CD8-positive, alpha-beta memory T cell (primary cell): ENCODE measurements around the gene DOCK6. TPM values are rescaled to one million over a fixed set of nuclear protein-coding genes. Genes with fewer than 3 reads are reported as not detected.

Experiments used
- CTCF ChIA-PET: fragments of 350-600 bp; sonication (Branson Sonifier 250); formaldehyde crosslinking; loops from one replicate; lab custom pipeline; 2021; ENCODE audit warnings: antibody characterized with exemption; lab: Charles Lee
- POLR2A ChIA-PET: fragments of 350-600 bp; sonication (Branson Sonifier 250); formaldehyde crosslinking; loops from one replicate; lab custom pipeline; 2021; ENCODE audit warnings: antibody characterized with exemption; lab: Charles Lee
- DNase-seq, 5 donors: peaks; one replicate each; pipeline versions ENCODE4 v3.0.0 to v3.0.0-alpha.2; 2020 to 2022; ENCODE audit warnings: mixed read lengths in 1 of 5
- H3K27ac ChIP-seq: one replicate; pipeline ENCODE4 v1.7.0; 2013; ENCODE audit warnings: low read depth, mild to moderate bottlenecking, low read length, moderate library complexity
- H3K27me3 ChIP-seq: 2 replicates; pipeline ENCODE4 v1.7.0; 2013; ENCODE audit warnings: low read length, mild to moderate bottlenecking; ENCODE audit not compliant: insufficient read depth, poor library complexity, severe bottlenecking
- H3K36me3 ChIP-seq: 2 replicates; pipeline ENCODE4 v1.7.0; 2013; ENCODE audit warnings: mild to moderate bottlenecking, low read length, moderate library complexity; ENCODE audit not compliant: insufficient read depth
- H3K4me1 ChIP-seq: 2 replicates; pipeline ENCODE4 v1.7.0; 2013; ENCODE audit warnings: mild to moderate bottlenecking, low read length, moderate library complexity; ENCODE audit not compliant: insufficient read depth
- H3K4me3 ChIP-seq: 2 replicates; pipeline ENCODE4 v1.7.0; 2013; ENCODE audit warnings: mild to moderate bottlenecking, low read length
- H3K9me3 ChIP-seq: 2 replicates; pipeline ENCODE4 v1.7.0; 2013; ENCODE audit warnings: mild to moderate bottlenecking, low read length
- H3K27ac Mint-ChIP-seq, 8 donors: one replicate each; pipeline ENCODE4 v1.8.0; 2020 to 2021; ENCODE audit warnings: mixed read lengths in 8 of 8, mild to moderate bottlenecking in 6 of 8, inconsistent platforms in 3 of 8, moderate library complexity in 3 of 8
- H3K27me3 Mint-ChIP-seq, 2 donors: one replicate each; pipeline ENCODE4 v1.8.0; 2020 to 2021; ENCODE audit warnings: mixed read lengths in 2 of 2, mild to moderate bottlenecking in 1 of 2, moderate library complexity in 1 of 2
- H3K36me3 Mint-ChIP-seq, 3 donors: one replicate each; pipeline ENCODE4 v1.8.0; 2020 to 2021; ENCODE audit warnings: mixed read lengths in 3 of 3, inconsistent platforms in 1 of 3, mild to moderate bottlenecking in 1 of 3
- H3K4me1 Mint-ChIP-seq, 3 donors: one replicate each; pipeline ENCODE4 v1.8.0; 2020 to 2021; ENCODE audit warnings: mixed read lengths in 3 of 3, inconsistent platforms in 1 of 3, mild to moderate bottlenecking in 1 of 3
- H3K4me3 Mint-ChIP-seq, 7 donors: one replicate each; pipeline ENCODE4 v1.8.0; 2020 to 2021; ENCODE audit warnings: mixed read lengths in 7 of 7, mild to moderate bottlenecking in 6 of 7, moderate library complexity in 4 of 7, inconsistent platforms in 2 of 7
- H3K9me3 Mint-ChIP-seq, 5 donors: one replicate each; pipeline ENCODE4 v1.8.0; 2020 to 2022; ENCODE audit warnings: mixed read lengths in 5 of 5, mild to moderate bottlenecking in 3 of 5, moderate library complexity in 2 of 5, inconsistent platforms in 1 of 5
- polyA plus RNA-seq: library from polyadenylated mRNA; unstranded; fragments of 300-500 nt; fragmentation: Illumina TruSeq; gene quantifications from one replicate; pipeline ENCODE4 v1.2.3, GENCODE V29; 2021
- total RNA-seq, 2 experiments: library from RNA; stranded (reverse); gene quantifications; one replicate each; pipeline ENCODE4 v1.2.3, GENCODE V29; 2021

The DOCK6 gene
- total and polyA plus RNA-seq, 3 experiments from 2014 or later, result 0.71 to 3.5 (median 2.3) TPM

- H3K27ac Mint-ChIP-seq, result no peak overlapping the region
- ChIA-PET POLR2A (no interaction called here), CTCF (no interaction called here)
- DNase-seq, result no peak
- peaks cover 40 to 59% of the 10 kb centered on the region in 2 donors for H3K27me3 Mint-ChIP-seq
- peak overlapping the region in 5 of 7 donors; percentile 34 to 83 (median 50) for H3K4me3 Mint-ChIP-seq
- peaks cover 0 to 2% (median 0%) of the 10 kb centered on the region in 3 donors for H3K36me3 Mint-ChIP-seq
- Histone ChIP-seq H3K36me3 (no peaks in the 10 kb centered on the region), H3K4me1 (peaks cover 3% of the 10 kb centered on the region), H3K4me3 (no peak overlapping the region), H3K9me3 (no peaks in the 10 kb centered on the region), H3K27ac (no peak overlapping the region), H3K27me3 (peaks cover 10% of the 10 kb centered on the region)
- H3K4me1 Mint-ChIP-seq, result peaks cover 3 to 8% (median 4%) of the 10 kb centered on the region in 3 donors
- H3K9me3 Mint-ChIP-seq, result no peaks in the 10 kb centered on the region
These were observed 1.4 kb upstream of the DOCK6 start for GRCh38 chr19:11263726-11264125.

- H3K36me3 Mint-ChIP-seq, result peaks cover 0 to 2% (median 0%) of the 10 kb centered on the region in 3 donors
- peaks cover 3 to 7% (median 4%) of the 10 kb centered on the region in 3 donors for H3K4me1 Mint-ChIP-seq
- Histone ChIP-seq H3K4me3 (no peak overlapping the region), H3K4me1 (peaks cover 3% of the 10 kb centered on the region), H3K27me3 (peaks cover 10% of the 10 kb centered on the region), H3K36me3 (no peaks in the 10 kb centered on the region), H3K27ac (no peak overlapping the region), H3K9me3 (no peaks in the 10 kb centered on the region)
- H3K27ac Mint-ChIP-seq, result no peak overlapping the region
- POLR2A ChIA-PET, result no interaction called here
- H3K9me3 Mint-ChIP-seq, result no peaks in the 10 kb centered on the region
- H3K4me3 Mint-ChIP-seq, result peak overlapping the region; percentile 50 to 86 (median 78)
- peaks cover 27 to 44% of the 10 kb centered on the region in 2 donors for H3K27me3 Mint-ChIP-seq
- CTCF ChIA-PET, result no interaction called here
- no peak for DNase-seq
These were observed 823 bp downstream of the DOCK6 start for GRCh38 chr19:11261431-11261970.

GRCh38 chr19:11260996-11261395 lies 1.3 kb downstream of the DOCK6 start:
- Histone ChIP-seq H3K4me3 (no peak overlapping the region), H3K27me3 (peaks cover 10% of the 10 kb centered on the region), H3K36me3 (no peaks in the 10 kb centered on the region), H3K27ac (no peak overlapping the region), H3K4me1 (peaks cover 3% of the 10 kb centered on the region), H3K9me3 (no peaks in the 10 kb centered on the region)
- H3K9me3 Mint-ChIP-seq, result no peaks in the 10 kb centered on the region
- ChIA-PET CTCF (no interaction called here), POLR2A (no interaction called here)
- H3K36me3 Mint-ChIP-seq, result peaks cover 0 to 2% (median 0%) of the 10 kb centered on the region in 3 donors
- H3K27ac Mint-ChIP-seq, result peak overlapping the region in 2 of 8 donors; percentile 31 to 50
- H3K4me1 Mint-ChIP-seq, result peaks cover 3 to 7% (median 4%) of the 10 kb centered on the region in 3 donors
- H3K27me3 Mint-ChIP-seq, result peaks cover 27 to 39% of the 10 kb centered on the region in 2 donors
- DNase-seq, result no peak
- H3K4me3 Mint-ChIP-seq, result peak overlapping the region; percentile 50 to 86 (median 78)

DNA sequence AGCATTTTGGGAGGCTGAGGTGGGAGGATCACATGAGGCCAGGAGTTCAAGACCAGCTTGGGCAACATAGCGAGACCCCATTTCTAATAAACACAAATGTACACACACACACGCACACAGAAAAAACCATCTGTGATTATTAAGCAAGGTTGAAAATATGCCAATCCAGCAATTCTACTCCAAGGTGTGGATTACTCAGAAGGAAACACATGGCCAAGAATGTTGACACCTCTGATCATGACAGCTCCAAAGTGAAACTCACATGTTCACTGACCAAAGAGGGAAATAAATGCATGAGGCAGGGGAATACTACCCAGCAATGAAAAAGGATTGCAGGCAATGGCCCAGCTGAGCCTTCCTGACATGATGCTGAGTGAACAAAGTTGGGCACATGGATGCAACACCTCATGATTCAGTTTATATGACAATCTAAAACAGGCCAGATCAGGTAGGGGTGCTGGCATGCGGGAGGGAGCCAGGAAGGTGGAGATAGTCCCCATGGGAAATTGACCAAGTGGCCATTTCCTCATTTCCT lies 4.4 kb downstream of the DOCK6 start:
- peaks cover 3% of the 10 kb centered on the region for H3K4me1 ChIP-seq
- no peak overlapping the region for H3K27ac Mint-ChIP-seq
- H3K27me3 Mint-ChIP-seq, result peaks cover 10 to 16% of the 10 kb centered on the region in 2 donors
- H3K4me3 Mint-ChIP-seq, result peak overlapping the region in 1 of 7 donors; percentile 69
- POLR2A ChIA-PET, result no interaction called here
- CTCF ChIA-PET, result no interaction called here
- H3K9me3 Mint-ChIP-seq, result no peaks in the 10 kb centered on the region
- peaks cover under 1 to 3% (median 2%) of the 10 kb centered on the region in 3 donors for H3K4me1 Mint-ChIP-seq
- no peak overlapping the region for H3K27ac ChIP-seq
- H3K36me3 Mint-ChIP-seq, result peaks cover 0 to 2% (median 0%) of the 10 kb centered on the region in 3 donors
- H3K9me3 ChIP-seq, result no peaks in the 10 kb centered on the region
- H3K27me3 ChIP-seq, result peaks cover 3% of the 10 kb centered on the region
- no peak for DNase-seq
- H3K36me3 ChIP-seq, result no peaks in the 10 kb centered on the region
- no peak overlapping the region for H3K4me3 ChIP-seq

GRCh38 chr19:11256189-11256588 lies 6.1 kb downstream of the DOCK6 start:
- no peaks in the 10 kb centered on the region for H3K9me3 Mint-ChIP-seq
- DNase-seq, result no peak
- Histone ChIP-seq H3K36me3 (no peaks in the 10 kb centered on the region), H3K27ac (no peak overlapping the region), H3K4me3 (no peak overlapping the region), H3K27me3 (peaks cover under 1% of the 10 kb centered on the region), H3K4me1 (no peaks in the 10 kb centered on the region), H3K9me3 (no peaks in the 10 kb centered on the region)
- peaks cover 0 to 2% (median 0%) of the 10 kb centered on the region in 3 donors for H3K36me3 Mint-ChIP-seq
- ChIA-PET CTCF (no interaction called here), POLR2A (no interaction called here)
- no peak overlapping the region for H3K4me3 Mint-ChIP-seq
- H3K4me1 Mint-ChIP-seq, result peaks cover 0 to 3% (median 0%) of the 10 kb centered on the region in 3 donors
- peaks cover 8 to 11% of the 10 kb centered on the region in 2 donors for H3K27me3 Mint-ChIP-seq
- H3K27ac Mint-ChIP-seq, result peak overlapping the region in 1 of 8 donors; percentile 50

DNA sequence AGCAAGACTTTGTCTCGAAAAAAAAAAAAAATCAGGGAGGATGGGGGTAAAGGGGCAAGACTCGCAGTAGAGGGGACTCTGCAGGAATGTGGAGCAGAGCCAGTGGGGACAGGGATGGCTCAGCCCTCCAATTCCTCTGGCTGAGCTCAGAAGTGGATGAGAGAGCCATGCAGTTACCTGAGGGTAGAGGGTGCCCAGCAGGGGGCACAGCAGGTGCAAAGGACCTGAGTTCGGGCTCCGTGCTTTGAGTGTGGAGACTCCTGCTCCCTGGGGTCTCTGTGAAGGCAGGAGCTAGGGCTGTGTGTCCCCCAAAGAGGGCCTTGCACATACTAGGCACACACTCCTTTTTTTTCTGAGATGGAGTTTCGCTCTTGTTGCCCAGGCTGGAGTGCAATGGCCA lies 7.7 kb downstream of the DOCK6 start:
- peaks cover 2 to 3% of the 10 kb centered on the region in 2 donors for H3K27me3 Mint-ChIP-seq
- H3K36me3 Mint-ChIP-seq, result no peaks in the 10 kb centered on the region
- Histone ChIP-seq H3K4me1 (no peaks in the 10 kb centered on the region), H3K36me3 (no peaks in the 10 kb centered on the region), H3K27me3 (no peaks in the 10 kb centered on the region), H3K27ac (no peak overlapping the region), H3K9me3 (no peaks in the 10 kb centered on the region), H3K4me3 (no peak overlapping the region)
- no peak overlapping the region for H3K27ac Mint-ChIP-seq
- CTCF ChIA-PET, result no interaction called here
- POLR2A ChIA-PET, result no interaction called here
- no peaks in the 10 kb centered on the region for H3K9me3 Mint-ChIP-seq
- no peak for DNase-seq
- H3K4me3 Mint-ChIP-seq, result no peak overlapping the region
- no peaks in the 10 kb centered on the region for H3K4me1 Mint-ChIP-seq

DNA sequence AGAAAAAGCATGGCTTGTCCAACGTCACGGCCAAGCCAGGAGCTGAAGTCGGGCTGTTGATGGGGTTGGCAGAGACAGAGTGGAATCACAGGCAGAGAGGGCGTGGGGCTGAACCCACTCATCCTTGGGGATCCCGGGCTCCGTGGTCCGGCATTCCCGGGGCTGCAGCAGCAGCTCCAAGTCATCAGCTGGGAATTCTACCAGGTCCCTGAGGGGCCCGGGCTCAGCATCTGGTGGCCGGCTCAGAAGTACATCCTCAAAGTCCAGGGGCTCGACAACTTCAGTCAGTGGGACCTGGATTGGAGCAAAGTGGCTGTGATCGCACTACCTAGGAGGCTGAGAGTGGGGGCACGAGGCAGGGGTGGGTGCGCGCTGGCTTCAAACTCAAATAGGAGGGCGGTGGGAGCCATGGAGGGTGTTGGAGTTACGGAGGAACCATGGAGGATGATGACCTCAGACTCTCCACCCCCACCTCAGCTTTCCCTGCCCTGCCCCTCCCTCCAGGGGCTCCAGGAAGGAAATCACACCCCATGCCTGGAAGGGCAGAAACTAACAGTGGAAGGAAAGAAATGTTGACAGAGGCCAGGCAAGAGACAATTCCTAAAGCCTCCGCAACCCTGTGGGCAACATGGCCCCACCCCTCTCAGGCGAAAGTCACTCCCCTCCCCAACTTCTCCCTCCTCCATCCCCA lies 9.5 kb downstream of the DOCK6 start:
- Histone ChIP-seq H3K27ac (no peak overlapping the region), H3K4me3 (no peak overlapping the region), H3K36me3 (no peaks in the 10 kb centered on the region), H3K4me1 (no peaks in the 10 kb centered on the region), H3K27me3 (no peaks in the 10 kb centered on the region), H3K9me3 (no peaks in the 10 kb centered on the region)
- Mint-ChIP-seq H3K9me3 (no peaks in the 10 kb centered on the region), H3K4me1 (no peaks in the 10 kb centered on the region), H3K27me3 (peaks cover 0 to under 1% of the 10 kb centered on the region in 2 donors), H3K4me3 (no peak overlapping the region), H3K36me3 (no peaks in the 10 kb centered on the region), H3K27ac (no peak overlapping the region)
- DNase-seq, result no peak
- CTCF ChIA-PET, result no interaction called here
- POLR2A ChIA-PET, result no interaction called here

- no peaks in the 10 kb centered on the region for H3K36me3 ChIP-seq
- no peak overlapping the region for H3K4me3 ChIP-seq
- Mint-ChIP-seq H3K27me3 (peaks cover 0 to 1% of the 10 kb centered on the region in 2 donors), H3K27ac (no peak overlapping the region), H3K4me3 (no peak overlapping the region), H3K9me3 (no peaks in the 10 kb centered on the region), H3K4me1 (no peaks in the 10 kb centered on the region), H3K36me3 (no peaks in the 10 kb centered on the region)
- H3K27me3 ChIP-seq, result no peaks in the 10 kb centered on the region
- no peak overlapping the region for H3K27ac ChIP-seq
- POLR2A ChIA-PET, result no interaction called here
- CTCF ChIA-PET, result no interaction called here
- no peak for DNase-seq
- H3K9me3 ChIP-seq, result no peaks in the 10 kb centered on the region
- H3K4me1 ChIP-seq, result no peaks in the 10 kb centered on the region
These were observed 10.5 kb downstream of the DOCK6 start for GRCh38 chr19:11251650-11252314.
